SK-N-SH treated with all-trans-retinoic acid at 6 μM for 48 hours (cell line): ENCODE results near the gene ADIPOR2.

ENCODE experiments used
- ARNTL ChIP-seq: fragments of 450-650 bp; formaldehyde crosslinking; IDR thresholded peaks from 2 replicates; pipeline ENCODE4 v1.5.0; 2020; ENCODE audit warnings: low read depth, mild to moderate bottlenecking, moderate library complexity, borderline replicate concordance
- CSDC2 ChIP-seq: fragments of 250-450 bp; sonication (Bioruptor Pico); IDR thresholded peaks from 2 replicates; pipeline ENCODE4 v1.5.0; 2020; ENCODE audit warnings: mild to moderate bottlenecking, moderate library complexity
- GLIS3 ChIP-seq: fragments of 250-450 bp; sonication (Bioruptor Pico); IDR thresholded peaks from 2 replicates; pipeline ENCODE4 v1.5.0; 2020; ENCODE audit warnings: mild to moderate bottlenecking, moderate library complexity
- OSR1 ChIP-seq: fragments of 250-450 bp; sonication (Bioruptor Pico); IDR thresholded peaks from 2 replicates; pipeline ENCODE4 v1.8.0; 2022; ENCODE audit warnings: moderate library complexity, mild to moderate bottlenecking, inconsistent platforms
- PATZ1 ChIP-seq: fragments of 250-450 bp; sonication (Bioruptor Pico); IDR thresholded peaks from 2 replicates; pipeline ENCODE4 v1.8.0; 2020; ENCODE audit warnings: mild to moderate bottlenecking, moderate library complexity, borderline replicate concordance
- POU6F1 ChIP-seq: fragments of 250-450 bp; sonication (Bioruptor Pico); IDR thresholded peaks from 2 replicates; pipeline ENCODE4 v1.8.0; 2021; ENCODE audit warnings: low read depth, mild to moderate bottlenecking, moderate library complexity, borderline replicate concordance
- TOX ChIP-seq: fragments of 250-450 bp; sonication (Bioruptor Pico); IDR thresholded peaks from 2 replicates; pipeline ENCODE4 v1.8.0; 2021; ENCODE audit warnings: mild to moderate bottlenecking, moderate library complexity, borderline replicate concordance
- ZFP3 ChIP-seq: fragments of 250-450 bp; sonication (Bioruptor Pico); IDR thresholded peaks from 2 replicates; pipeline ENCODE4 v1.5.0; 2020; ENCODE audit warnings: mild to moderate bottlenecking, moderate library complexity
- ZNF565 ChIP-seq: fragments of 450-650 bp; formaldehyde crosslinking; conservative IDR thresholded peaks from 2 replicates; pipeline ENCODE4 v1.5.0; 2020; ENCODE audit warnings: low read depth, mild to moderate bottlenecking, moderate library complexity
- TF ChIP-seq, protein P1 (sequence below): fragments of 250-450 bp; sonication (Bioruptor Pico); IDR thresholded peaks from 2 replicates; pipeline ENCODE4 v1.5.1; 2020; ENCODE audit warnings: low read depth, mild to moderate bottlenecking, moderate library complexity

- TF ChIP-seq POU6F1 (CRISPR knock-in tag) (no peak), ZFP3 (CRISPR knock-in tag) (no peak), ARNTL (CRISPR knock-in tag) (no peak), ZNF565 (no peak), TOX (CRISPR knock-in tag) (no peak), PATZ1 (CRISPR knock-in tag) (no peak), OSR1 (CRISPR knock-in tag) (no peak), CSDC2 (no peak), GLIS3 (CRISPR knock-in tag) (no peak)
- TF ChIP-seq, protein P1, sequence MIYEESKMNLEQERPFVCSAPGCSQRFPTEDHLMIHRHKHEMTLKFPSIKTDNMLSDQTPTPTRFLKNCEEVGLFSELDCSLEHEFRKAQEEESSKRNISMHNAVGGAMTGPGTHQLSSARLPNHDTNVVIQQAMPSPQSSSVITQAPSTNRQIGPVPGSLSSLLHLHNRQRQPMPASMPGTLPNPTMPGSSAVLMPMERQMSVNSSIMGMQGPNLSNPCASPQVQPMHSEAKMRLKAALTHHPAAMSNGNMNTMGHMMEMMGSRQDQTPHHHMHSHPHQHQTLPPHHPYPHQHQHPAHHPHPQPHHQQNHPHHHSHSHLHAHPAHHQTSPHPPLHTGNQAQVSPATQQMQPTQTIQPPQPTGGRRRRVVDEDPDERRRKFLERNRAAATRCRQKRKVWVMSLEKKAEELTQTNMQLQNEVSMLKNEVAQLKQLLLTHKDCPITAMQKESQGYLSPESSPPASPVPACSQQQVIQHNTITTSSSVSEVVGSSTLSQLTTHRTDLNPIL: no peak
Observed at GRCh38 chr12:1665366-1665765, 25.5 kb upstream of the ADIPOR2 start.
